GM18519 (cell line): ENCODE results near the gene IGFL3.
"Not testable (repeated sequence)": the region's sequence is repeated elsewhere in the genome, so short reads cannot be mapped to it uniquely, and the experiment has no call there.

Source experiments
- ATAC-seq: cut with Tn5 transposase; IDR thresholded peaks from one replicate; pipeline ENCODE4 v1.9.1; 2021; ENCODE audit warnings: mild to moderate bottlenecking, moderate library complexity; ENCODE audit not compliant: unreplicated experiment, low FRiP score

Gene IGFL3

GRCh38 chr19:46078573-46079332 is 45.7 kb downstream of the IGFL3 start:
- not testable (repeated sequence) for ATAC-seq

GRCh38 chr19:46077815-46078167 is 46.7 kb downstream of the IGFL3 start:
- no peak for ATAC-seq

DNA sequence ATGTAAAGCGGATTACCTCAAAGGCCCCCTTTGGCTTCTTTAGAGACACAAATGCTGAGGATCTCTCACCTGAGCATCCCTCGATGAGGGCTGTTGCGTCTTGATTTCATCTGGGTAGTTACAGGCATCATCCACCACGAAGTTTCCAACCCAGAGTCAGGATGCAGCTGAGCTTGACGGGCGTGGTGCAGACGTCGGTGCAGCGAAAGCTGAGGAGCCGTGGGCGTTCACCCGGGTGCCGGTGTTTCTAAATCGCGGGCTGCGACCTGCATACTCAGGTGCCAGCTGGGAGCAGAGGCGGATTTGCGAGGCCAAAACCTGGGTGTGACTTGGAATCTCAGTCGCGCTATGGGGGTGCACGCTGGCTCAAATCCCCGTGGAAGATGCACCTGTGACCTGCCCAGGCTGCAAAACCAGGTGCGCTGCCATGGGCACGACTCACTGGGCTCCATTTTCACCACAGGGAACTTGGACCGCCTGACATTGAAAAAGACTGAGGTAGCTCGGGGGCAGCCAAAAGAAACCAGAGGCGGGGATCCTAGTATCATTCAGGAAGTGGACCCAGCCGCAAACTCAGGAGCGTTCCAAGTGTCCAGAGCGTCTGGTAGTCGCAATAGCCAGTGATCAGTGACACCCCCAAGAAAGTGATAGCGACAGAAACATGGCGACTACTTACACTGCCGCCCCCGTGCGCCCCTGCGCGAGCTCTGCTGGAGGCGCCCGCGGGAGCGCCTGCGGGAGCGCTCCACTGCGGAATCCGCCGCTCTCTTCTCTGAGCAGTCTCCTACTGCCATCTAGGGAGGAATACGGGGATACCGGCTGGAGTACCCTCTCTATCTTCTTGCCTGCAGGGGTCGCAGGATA is 47.3 kb downstream of the IGFL3 start:
- no peak for ATAC-seq

DNA sequence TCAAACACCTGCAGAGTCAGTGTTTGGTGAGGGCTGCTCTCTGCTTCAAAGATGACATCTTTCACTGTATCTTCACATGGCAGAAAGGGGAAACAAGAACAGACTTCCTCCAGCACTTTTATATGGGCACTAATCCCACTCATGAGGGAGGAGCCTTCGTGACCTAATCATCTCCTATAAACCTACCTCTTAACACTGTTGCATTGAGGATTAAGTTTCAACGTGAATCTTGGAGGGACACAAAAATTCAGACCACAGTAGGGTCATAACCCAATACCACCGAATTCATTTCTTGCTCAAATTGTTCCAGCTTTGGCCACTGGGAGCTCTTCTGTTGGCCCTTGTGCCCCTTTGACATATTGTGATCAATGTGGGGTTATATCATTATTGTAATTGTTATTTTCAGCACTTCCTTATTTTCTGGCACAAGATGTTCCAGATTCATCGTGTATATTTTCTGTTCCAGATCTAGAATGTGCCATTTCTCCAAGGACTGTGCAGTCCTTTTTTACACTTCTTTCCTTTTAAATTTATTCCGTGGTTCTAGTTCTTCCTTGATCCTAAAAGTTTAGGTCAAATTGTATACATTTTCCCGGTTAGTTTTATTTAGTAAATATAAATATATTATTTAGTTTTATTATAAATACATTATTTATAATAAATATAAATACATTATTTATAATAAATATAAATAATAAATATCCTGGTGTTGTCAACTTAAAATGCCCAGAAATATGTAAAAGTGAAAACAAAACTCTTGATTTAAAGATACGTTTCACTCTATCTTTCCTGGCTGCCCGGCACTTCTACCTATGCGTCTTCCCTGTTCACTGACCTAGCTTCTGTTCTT is 48.2 kb downstream of the IGFL3 start:
- ATAC-seq: no peak

DNA sequence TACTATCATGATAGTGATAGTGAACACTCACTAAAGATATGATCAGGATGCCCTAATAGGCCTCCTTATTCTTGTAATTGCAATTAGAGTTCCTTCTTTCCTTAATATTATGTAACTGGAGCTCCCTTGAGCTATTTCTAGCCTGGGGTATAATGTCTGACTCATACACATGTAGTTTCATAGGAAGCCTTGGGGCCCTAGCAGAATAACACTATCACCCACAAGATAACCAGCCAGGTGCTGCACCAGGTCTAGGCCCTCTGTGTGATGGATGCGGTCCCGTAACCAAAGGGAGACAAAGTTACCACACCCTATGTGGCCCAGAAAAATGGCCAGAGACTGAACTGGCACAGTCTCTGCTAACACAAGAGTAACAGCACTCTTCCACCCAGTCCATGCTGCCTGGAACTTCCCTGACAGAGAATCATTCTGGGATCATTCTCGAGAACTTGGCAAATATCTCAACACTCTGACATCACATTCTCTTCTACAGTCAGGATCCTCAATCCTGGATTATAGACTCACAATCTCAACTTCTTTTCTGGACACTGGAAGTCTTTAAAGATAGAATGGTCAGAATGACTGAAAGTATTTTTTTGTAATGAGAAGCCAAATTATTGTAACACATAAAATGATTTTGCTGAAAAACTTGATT is 51.1 kb downstream of the IGFL3 start:
- ATAC-seq: no peak
